ENCODE data around the gene CDKN3. TPM values are rescaled to one million over a fixed set of nuclear protein-coding genes. Genes with fewer than 3 reads are reported as not detected.
A peak's percentile ranks its signal among the peaks of the same experiment; 100 is the strongest.

CDKN3 gene
- total RNA-seq: 4.1 TPM

- peak; percentile 97 for DNase-seq
Measured at GRCh38 chr14:54396493-54397335, at the start of gene CDKN3. Gene CDKN3 (plus strand): TSS chr14:54397007. CDS start chr14:54397069, 62 bp downstream.

- DNase-seq: no peak
Measured at GRCh38 chr14:54347044-54347443, 49.8 kb upstream of the CDKN3 start.

- no peak for DNase-seq
Measured at GRCh38 chr14:54348001-54348611, 48.7 kb upstream of the CDKN3 start.

GRCh38 chr14:54348923-54349620 lies 47.7 kb upstream of the CDKN3 start:
- peak; percentile 35 for DNase-seq

GRCh38 chr14:54349713-54350112 lies 47.1 kb upstream of the CDKN3 start:
- no peak for DNase-seq

- DNase-seq: no peak
Measured at GRCh38 chr14:54350203-54350602, 46.6 kb upstream of the CDKN3 start.

GRCh38 chr14:54353266-54353665 lies 43.5 kb upstream of the CDKN3 start:
- DNase-seq: no peak

- DNase-seq: no peak
Measured at GRCh38 chr14:54353694-54354093, 43.1 kb upstream of the CDKN3 start.

- DNase-seq: no peak
Measured at GRCh38 chr14:54354096-54354495, 42.7 kb upstream of the CDKN3 start.

GRCh38 chr14:54354968-54355641 lies 41.7 kb upstream of the CDKN3 start:
- no peak for DNase-seq

- DNase-seq: no peak
Measured at GRCh38 chr14:54355698-54356097, 41.1 kb upstream of the CDKN3 start.

GRCh38 chr14:54356172-54356571 lies 40.6 kb upstream of the CDKN3 start:
- DNase-seq: no peak

- no peak for DNase-seq
Measured at GRCh38 chr14:54360667-54361066, 36.1 kb upstream of the CDKN3 start.

GRCh38 chr14:54362089-54362504 lies 34.7 kb upstream of the CDKN3 start:
- no peak for DNase-seq

GRCh38 chr14:54362759-54363437 lies 33.9 kb upstream of the CDKN3 start:
- no peak for DNase-seq

- no peak for DNase-seq
Measured at GRCh38 chr14:54364555-54365415, 32.0 kb upstream of the CDKN3 start.

- DNase-seq: no peak
Measured at GRCh38 chr14:54366736-54367735, 29.8 kb upstream of the CDKN3 start.

- no peak for DNase-seq
Measured at GRCh38 chr14:54368291-54368690, 28.5 kb upstream of the CDKN3 start.

GRCh38 chr14:54369343-54369742 lies 27.5 kb upstream of the CDKN3 start:
- DNase-seq: no peak

All from occipital lobe (tissue), 2 donors.